Measurements from ENCODE around the gene HLA-A.
A peak's percentile ranks its signal among the peaks of the same experiment; 100 is the strongest.
"Not testable (repeated sequence)": the region's sequence is repeated elsewhere in the genome, so short reads cannot be mapped to it uniquely, and the experiment has no call there.

HLA-A gene

DNA sequence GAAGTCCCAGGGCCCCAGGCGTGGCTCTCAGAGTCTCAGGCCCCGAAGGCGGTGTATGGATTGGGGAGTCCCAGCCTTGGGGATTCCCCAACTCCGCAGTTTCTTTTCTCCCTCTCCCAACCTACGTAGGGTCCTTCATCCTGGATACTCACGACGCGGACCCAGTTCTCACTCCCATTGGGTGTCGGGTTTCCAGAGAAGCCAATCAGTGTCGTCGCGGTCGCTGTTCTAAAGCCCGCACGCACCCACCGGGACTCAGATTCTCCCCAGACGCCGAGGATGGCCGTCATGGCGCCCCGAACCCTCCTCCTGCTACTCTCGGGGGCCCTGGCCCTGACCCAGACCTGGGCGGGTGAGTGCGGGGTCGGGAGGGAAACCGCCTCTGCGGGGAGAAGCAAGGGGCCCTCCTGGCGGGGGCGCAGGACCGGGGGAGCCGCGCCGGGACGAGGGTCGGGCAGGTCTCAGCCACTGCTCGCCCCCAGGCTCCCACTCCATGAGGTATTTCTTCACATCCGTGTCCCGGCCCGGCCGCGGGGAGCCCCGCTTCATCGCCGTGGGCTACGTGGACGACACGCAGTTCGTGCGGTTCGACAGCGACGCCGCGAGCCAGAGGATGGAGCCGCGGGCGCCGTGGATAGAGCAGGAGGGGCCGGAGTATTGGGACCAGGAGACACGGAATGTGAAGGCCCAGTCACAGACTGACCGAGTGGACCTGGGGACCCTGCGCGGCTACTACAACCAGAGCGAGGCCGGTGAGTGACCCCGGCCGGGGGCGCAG, at the start of gene HLA-A:
Gene HLA-A, plus strand, starts transcription at position 258 of the 778 bp plus-strand sequence. Its CDS starts 22 bp downstream, at position 280.
- peak; percentile 95 for DNase-seq (ENCODE audit: low spot score)

DNA sequence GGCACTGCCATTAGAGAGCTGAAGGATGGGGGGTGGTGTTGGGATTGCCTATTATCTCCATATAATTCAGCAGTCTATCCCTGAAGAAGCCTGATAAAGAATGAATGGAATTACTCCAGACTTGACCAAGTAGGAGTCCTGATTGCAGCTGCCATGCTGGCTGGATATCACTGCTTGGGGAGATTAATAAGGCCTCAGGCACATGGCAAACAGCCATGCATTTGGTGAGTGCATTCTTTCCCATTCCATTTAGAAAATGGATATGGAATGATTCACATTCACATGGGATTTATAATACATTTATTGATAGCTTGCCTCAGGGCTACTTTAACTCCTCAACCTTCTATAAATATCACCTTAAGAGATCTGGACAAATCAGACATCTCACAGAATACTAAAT, 49.6 kb upstream of the HLA-A start:
- no peak for DNase-seq (ENCODE audit: low spot score)

DNA sequence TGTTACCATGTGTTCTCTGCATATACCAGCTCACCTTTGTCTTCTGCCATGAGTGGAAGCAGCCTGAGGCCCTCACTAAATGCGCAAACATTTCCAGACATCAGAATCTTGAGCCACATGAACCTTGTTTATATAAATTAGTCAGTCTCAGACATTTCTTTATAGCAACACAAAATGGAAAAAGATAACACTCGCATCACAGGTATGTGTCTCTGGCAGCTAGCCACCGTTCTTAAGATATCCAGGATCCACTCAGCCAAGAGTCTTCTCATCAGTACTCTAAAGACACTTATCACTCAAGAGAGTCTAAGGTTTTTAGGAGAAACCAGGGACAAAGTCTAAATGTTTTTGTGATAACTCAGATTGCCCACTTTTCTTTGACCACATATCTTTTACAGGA, 43.1 kb upstream of the HLA-A start:
- no peak for DNase-seq (ENCODE audit: low spot score)

DNA sequence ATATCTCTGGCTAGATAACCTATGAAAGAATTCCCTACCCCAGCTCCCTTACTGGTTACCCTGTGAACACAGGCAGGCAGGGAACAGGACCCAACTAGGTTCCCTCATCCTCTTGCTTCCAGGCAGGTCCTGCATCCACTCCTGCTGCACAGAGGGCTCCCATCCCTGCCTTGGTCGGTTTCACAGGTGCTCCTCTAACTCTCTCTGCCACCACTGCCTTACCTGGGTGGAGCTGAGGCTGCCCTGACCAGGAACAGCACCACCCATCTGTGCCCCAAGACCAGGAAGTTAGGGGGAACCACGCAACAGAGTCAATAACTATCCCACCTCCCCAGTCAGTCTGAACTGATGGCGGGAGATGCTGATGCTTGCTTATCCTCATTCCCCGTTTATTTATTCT, 37.0 kb upstream of the HLA-A start:
- no peak for DNase-seq (ENCODE audit: low spot score)

DNA sequence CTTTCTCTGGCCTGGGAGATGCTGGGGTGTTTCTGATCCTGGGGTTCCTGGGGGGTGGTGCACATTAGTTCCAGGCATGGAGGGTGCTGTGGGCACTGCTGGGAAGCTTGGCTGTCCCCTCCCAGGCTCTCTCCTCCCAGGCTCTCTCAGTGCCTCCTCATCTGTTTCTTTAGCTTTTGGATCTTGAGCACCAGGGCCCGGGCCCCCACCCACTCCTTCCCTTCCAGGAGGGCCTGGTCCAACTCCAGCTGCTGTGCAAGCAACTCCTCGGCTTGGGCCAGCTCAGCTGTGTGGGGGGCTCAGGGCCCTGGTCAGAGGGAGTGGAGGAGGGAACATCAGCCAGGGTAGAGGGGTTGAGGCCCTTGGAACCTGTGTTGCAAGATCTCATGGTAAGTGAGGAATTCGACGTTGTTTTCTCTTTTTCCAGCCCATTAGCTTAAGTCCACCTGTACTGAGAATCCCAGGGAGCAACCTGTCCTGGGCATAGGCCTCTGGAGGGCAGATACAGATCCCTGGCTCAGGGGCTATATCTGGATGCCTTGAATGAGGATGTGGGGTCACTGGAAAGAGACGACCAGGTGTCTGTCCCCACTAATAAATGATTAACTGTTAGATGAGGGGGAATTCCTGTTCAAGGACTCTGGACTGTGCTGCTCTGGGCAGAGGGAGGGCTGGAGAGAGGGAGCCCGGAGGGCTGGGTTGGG, 34.5 kb upstream of the HLA-A start:
- DNase-seq (ENCODE audit: low spot score) = no peak

DNA sequence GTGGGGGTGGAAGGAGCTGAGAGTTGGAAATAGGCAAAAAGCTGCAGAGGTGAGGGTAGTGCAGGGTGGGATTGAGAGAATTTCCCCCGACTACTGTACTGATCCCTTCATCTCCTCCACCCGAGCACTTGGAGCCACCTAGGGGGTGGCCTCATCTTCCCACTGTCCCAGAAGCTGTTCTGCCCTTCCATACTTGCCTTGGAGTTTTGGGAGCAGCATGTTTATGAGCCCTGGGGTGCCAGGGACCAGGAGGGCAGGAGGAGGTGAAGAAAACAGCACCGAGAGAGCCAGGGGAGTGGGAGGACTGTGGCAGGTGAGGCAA, 34.0 kb upstream of the HLA-A start:
- DNase-seq (ENCODE audit: low spot score) = no peak

DNA sequence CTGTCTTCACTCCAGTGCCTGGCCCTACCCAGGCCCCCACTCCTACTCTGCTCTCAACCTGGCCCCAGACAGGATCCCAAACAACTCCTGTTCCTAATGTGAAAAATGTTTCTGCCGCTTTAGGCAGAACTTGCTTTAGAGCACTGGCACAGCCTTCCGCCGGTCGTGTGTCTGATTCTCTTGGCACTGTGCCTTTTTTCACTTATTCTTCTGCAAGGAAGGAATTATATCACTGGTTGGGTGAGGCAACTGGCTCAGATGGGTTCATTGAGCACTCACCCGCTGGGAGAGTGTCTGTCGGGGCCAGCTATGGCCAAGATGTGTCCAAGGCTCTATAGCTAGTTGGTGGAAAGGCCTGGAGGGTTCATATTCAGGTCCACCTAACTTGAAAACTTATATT, 33.6 kb upstream of the HLA-A start:
- DNase-seq (ENCODE audit: low spot score) = no peak

DNA sequence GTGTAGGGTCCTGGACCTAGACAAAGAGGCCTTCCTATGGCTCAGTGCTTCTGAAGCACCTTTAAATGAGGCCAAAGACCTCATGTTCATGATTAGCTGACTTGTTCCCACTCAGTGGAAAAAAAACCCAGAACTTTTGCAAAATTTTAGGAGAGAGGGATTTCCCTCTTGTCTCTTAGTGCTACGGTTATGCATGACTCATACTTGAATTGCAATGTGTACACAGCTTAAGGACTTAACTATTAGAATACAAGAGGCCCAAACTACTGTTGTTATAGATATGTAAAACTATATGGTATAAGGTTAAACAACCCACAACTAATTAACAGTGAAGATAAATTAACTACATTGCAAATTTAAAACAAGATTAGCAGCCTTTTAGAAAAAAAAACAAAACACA, 32.3 kb upstream of the HLA-A start:
- DNase-seq (ENCODE audit: low spot score) = peak; percentile 24

DNA sequence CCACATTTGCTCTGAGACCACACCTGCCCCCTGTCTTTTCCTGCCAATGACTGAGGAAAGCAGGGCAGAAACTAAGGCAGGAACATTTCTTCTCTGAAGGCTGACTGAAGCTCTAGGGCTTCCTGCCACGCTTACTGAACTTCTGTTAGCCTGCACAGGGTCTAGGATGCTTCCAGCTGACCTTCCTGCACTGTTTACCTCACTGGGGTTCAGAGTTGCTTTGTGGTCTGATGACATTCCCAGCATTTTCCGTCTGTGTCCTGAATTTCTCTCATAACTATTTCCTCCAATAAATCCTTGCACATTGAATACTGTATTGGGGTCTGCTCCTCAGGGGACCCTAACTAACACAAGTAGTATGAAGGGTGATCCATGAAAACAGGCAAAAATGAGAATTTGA, 29.5 kb upstream of the HLA-A start:
- DNase-seq (ENCODE audit: low spot score) = no peak

DNA sequence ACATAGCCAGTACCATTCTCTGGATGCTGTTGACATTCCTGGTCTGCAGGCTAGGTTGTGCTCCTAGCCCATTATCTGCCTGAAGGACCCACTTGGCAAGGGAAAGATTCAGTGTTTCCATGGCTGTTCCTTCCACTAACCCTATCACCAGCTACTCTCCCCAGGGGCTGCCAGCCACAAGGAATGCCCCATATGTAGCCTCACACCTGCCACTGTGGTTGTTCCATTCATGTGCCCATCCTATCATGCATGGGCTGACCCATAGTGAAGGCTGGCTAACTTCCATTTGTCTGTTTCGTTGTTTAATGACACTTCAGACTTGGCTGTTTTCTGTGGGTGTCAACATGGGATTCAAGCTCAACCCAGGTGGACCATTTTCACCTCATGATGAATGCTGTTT, 25.6 kb upstream of the HLA-A start:
- DNase-seq (ENCODE audit: low spot score) = no peak

DNA sequence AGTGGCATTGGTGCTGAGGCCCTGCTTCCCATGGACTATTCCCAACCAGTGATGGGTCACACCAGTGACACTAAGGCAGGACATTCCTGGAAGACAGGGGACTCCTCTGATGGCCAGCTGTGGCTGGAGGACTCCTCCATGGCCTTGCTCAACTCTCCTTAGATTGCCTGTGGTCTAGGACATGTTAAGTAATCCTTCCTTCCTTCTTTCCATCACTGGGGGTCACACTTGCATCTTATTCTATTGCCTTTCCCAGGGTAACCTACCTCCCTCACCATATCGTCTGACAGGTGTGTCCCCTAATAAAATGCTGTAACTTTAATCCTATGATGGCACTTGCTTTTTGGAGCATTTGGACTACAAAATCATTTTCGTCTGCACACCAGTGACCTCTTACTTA, 24.5 kb upstream of the HLA-A start:
- DNase-seq (ENCODE audit: low spot score) = no peak

DNA sequence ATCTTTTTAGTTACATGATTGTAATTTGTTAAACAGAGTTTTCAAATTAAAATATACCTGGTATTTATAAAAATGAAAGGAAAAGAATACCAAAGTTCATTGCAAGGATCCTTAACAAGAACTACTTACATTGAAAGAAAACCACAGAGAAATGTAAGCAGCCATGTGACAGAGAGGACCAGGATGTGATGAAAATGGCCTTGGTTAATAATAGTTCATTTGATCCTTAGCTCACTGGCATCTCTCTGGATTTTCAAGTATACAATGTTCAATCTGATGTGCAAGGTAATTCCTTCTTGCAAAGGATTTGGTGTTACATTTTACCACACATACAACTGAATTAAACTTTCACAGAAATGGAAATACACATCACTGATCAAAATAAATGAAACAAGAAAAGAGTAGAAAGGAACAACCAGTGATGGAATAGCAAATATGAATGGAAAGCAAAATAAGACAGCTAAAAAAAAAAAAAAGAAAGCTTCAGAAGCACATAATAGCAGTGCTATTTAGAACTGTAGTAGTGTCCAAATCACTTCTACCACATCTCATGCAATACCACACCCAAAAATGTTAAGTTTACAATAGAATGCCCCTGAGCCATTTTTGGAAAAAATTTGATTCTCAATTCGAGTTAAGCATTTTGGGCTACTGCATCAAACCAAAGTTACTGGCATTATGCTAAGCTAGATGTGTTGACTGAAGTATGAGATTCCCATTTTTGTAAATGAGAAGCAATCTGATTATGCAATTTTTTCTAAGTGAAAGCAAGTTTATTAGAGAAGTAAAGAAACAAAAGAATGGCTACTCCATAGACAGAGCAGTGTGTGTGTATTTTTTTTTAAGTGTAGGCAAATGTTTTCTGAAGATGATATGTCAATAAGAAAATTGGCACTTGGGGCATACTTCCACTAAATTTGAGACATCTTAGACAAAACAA, 22.6 kb upstream of the HLA-A start:
- no peak for DNase-seq (ENCODE audit: low spot score)

DNA sequence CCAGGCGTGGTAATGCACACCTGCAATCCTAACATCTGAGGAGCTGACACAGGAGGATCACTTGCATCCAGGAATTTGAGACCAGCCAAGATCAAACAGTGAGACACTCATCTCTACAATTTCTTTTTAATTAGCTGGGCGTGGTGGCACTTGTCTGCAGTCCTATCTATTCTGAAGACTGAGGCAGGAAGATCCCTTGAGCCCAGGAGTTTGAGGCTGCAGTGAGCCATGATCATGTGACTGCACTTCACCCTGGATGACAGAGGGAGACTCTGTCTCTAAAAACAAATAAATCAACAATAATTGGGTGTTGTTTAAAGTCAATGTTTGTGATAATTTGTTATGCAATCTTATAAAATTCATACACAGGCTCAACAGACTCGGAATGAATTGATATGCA, 18.0 kb upstream of the HLA-A start:
- DNase-seq (ENCODE audit: low spot score) = no peak

DNA sequence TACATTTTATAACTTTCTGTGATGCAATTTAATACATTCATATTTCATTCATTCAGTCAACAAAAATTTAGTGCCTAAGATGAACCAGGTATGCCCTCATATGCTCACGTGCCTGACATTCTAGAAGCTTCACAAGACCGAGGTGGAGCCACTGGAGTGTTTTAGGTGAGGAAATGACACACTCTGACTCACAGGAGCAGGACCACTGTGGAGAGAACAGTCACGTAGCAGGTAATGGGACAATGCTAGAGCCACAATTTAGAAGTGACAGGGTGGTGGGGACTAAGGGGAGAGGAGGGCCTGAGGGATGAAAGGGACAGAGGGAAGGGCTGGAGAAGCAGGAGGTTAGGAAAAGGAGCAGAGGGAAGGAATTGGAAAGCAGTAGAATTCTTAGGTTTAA, 17.6 kb upstream of the HLA-A start:
- DNase-seq (ENCODE audit: low spot score) = no peak

DNA sequence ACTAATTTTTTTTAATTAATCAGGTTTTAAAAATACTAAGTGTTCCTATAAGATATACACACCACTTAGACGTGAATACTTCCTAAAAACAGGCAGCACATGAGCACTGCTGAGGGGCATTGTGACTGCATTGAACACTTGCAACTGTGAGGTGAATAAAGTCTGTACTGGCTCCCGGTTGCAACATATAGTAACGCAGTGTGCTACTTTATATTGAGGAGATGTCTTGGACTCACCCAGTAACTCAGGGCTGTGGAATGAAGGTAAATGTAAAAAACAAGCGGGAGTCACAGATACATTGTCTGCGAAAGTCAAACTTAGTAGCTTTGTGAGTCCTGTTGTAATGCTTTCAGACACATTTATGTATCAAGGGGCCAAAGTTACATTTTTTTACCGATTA, 17.0 kb upstream of the HLA-A start:
- DNase-seq (ENCODE audit: low spot score) = no peak

DNA sequence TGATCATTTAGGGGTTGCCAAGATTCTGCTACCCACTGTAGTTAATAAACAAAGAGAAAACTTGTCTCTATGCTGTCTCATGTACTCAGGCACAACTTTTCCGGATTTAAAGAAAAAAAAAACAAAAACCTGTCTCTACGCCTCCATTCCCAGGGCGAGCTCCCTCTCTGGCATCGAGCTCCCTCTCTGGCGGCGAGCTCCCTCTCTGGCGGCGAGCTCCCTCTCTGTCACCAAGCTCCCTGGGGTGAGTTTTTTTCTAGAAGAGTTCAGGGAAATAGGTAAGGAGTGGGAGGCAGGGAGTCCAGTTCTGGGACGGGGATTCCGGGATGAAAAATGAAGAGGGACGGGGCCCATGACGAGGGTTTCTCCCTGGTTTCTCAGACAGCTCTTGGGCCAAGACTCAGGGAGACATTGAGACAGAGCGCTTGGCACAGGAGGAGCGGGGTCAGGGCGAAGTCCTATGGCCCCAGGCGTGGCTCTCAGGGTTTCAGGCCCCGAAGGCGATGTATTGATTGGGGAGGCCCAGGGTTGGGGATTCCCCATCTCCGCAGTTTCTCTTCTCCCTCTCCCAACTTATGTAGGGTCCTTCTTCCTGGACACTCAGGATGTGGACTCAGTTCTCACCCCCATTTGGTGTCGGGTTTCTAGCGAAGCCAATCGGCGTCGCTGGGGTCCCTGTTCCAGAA, 16.5 kb upstream of the HLA-A start:
- no peak for DNase-seq (ENCODE audit: low spot score)

DNA sequence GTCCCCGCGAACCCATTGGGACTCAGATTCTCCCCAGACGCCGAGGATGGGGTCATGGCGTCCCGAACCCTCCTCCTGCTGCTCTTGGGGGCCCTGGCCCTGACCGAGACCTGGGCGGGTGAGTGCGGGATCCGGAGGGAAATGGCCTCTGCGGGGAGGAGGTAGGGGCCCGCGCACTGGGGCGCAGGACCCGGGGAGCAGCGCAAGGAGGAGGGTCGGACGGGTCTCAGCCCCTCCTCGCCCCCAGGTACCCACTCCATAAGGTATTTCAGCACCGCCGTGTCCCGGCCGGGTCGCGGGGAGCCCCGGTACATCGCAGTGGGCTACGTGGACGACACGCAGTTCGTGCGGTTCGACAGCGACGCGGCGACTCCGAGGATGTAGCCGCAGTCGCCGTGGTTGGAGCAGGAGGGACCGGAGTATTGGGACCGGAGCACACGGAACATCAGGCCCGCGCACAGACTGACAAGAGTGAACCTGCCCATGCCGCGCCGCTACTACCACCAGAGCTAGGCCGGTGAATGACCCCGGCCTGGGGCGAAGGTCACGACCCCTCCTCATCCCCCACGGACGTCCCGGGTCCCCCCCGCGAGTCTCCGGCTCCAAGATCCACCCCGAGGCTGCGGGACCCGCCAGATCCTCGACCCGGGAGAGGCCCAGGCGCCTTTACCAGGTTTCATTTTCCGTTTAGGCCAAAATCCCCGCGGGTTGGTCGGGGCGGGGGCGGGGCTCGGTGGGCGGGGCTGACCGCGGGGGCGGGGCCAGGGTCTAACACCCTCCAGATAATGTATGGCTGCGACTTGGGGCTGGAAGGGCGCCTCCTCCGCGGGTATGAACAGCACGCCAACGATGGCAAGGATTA, 15.7 kb upstream of the HLA-A start:
- DNase-seq (ENCODE audit: low spot score) = peak; percentile 62

DNA sequence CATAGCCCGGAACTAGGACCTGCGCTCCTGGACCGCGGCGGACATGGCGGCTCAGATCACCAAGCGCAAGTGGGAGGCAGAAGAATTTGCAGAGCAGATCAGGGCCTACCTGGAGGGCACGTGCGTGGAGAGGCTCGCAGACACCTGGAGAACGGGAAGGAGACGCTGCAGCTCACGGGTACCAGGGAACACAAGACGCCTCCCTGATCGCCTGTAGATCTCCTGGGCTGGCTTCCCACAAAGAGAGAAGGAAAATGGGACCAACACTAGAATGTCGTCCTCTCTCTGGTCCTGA, 15.1 kb upstream of the HLA-A start:
- no peak for DNase-seq (ENCODE audit: low spot score)

DNA sequence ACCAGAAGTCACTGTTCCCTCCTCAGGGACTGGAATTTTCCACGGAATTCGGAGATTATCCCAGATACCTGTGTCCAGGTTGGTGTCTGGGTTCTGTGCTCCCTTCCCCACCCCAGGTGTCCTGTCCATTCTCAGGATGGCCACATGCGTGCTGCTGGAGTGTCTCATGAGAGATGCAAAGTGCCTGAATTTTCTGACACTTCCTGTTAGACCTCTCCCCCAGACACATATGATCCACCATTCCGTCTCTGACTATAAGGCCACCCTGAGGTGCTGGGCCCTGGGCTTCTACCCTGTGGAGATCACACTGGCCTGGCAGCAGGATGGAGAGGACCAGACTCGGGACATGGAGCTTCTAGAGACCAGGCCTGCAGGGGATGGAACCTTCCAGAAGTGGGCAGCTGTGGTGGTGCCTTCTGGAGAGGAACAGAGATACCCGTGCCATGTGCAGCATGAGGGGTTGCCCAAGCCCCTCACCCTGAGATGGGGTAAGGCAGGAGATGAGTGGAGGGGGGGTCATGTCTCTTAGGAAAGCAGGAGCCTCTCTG, 14.4 kb upstream of the HLA-A start:
- DNase-seq (ENCODE audit: low spot score) = no peak

DNA sequence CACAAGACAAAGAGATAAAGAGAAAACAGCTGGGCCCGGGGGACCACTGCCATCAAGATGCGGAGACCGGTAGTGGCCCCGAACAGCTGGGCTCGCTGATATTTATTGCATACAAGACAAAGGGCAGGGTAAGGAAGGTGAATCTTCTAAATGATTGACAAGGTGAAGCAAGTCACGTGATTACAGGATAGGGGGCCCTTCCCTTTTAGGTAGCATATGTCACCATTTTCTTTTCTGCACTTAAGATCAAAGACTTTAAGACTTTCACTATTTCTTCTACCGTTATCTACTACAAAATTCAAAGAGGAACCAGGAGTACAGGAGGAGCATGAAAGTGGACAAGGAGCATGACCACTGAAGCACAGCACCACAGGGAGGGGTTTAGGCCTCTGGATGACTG, 12.3 kb upstream of the HLA-A start:
- DNase-seq (ENCODE audit: low spot score) = not testable (repeated sequence)

DNA sequence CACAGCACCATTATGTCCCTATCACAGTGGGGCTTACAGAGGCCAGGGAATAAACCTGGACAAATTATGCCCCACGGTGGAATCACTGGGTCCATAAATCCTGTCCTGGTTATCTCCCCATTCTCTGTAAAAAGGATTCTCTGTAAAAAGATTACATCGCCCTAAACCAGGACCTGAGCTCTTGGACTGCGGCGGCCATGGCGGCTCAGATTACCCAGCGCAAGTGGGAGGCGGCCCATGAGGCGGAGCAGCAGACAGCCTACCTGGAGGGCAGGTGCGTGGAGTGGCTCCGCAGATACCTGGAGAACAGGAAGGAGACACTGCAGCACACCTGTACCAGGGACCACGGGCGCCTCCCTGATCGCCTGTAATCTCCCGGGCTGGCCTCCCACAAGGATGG, 8.4 kb upstream of the HLA-A start:
- no peak for DNase-seq (ENCODE audit: low spot score)

All from AG20443 (cell line).